ENCODE results near the gene INTS1.
"Not testable (repeated sequence)": the region's sequence is repeated elsewhere in the genome, so short reads cannot be mapped to it uniquely, and the experiment has no call there.

INTS1 gene

GRCh38 chr7:1531979-1532455 lies 27.8 kb upstream of the INTS1 start:
- no peak for DNase-seq (ENCODE audit: low read depth, low spot score)

- no peak for DNase-seq (ENCODE audit: low read depth, low spot score)
These were observed 27.2 kb upstream of the INTS1 start for GRCh38 chr7:1531263-1531978.

- DNase-seq (ENCODE audit: low read depth, low spot score), result no peak
These were observed 26.7 kb upstream of the INTS1 start for GRCh38 chr7:1530946-1531262.

- DNase-seq (ENCODE audit: low read depth, low spot score), result no peak
These were observed 25.4 kb upstream of the INTS1 start for GRCh38 chr7:1529383-1530116.

- DNase-seq (ENCODE audit: low read depth, low spot score), result no peak
These were observed 22.1 kb upstream of the INTS1 start for GRCh38 chr7:1526271-1526754.

- no peak for DNase-seq (ENCODE audit: low read depth, low spot score)
These were observed 21.2 kb upstream of the INTS1 start for GRCh38 chr7:1525409-1525808.

GRCh38 chr7:1523844-1524243 lies 19.7 kb upstream of the INTS1 start:
- no peak for DNase-seq (ENCODE audit: low read depth, low spot score)

- DNase-seq (ENCODE audit: low read depth, low spot score), result no peak
These were observed 19.0 kb upstream of the INTS1 start for GRCh38 chr7:1523208-1523607.

GRCh38 chr7:1521456-1521855 lies 17.3 kb upstream of the INTS1 start:
- DNase-seq (ENCODE audit: low read depth, low spot score), result no peak

GRCh38 chr7:1520539-1521234 lies 16.5 kb upstream of the INTS1 start:
- DNase-seq (ENCODE audit: low read depth, low spot score), result peak; percentile 98

GRCh38 chr7:1519322-1519922 lies 15.2 kb upstream of the INTS1 start:
- not testable (repeated sequence) for DNase-seq (ENCODE audit: low read depth, low spot score)

GRCh38 chr7:1516586-1517251 lies 12.5 kb upstream of the INTS1 start:
- no peak for DNase-seq (ENCODE audit: low read depth, low spot score)

GRCh38 chr7:1515509-1515967 lies 11.3 kb upstream of the INTS1 start:
- not testable (repeated sequence) for DNase-seq (ENCODE audit: low read depth, low spot score)

GRCh38 chr7:1514995-1515401 lies 10.8 kb upstream of the INTS1 start:
- no peak for DNase-seq (ENCODE audit: low read depth, low spot score)

GRCh38 chr7:1514407-1514806 lies 10.2 kb upstream of the INTS1 start:
- no peak for DNase-seq (ENCODE audit: low read depth, low spot score)

- DNase-seq (ENCODE audit: low read depth, low spot score), result no peak
These were observed 9.5 kb upstream of the INTS1 start for GRCh38 chr7:1513657-1514095.

- no peak for DNase-seq (ENCODE audit: low read depth, low spot score)
These were observed 8.8 kb upstream of the INTS1 start for GRCh38 chr7:1512781-1513656.

- DNase-seq (ENCODE audit: low read depth, low spot score), result no peak
These were observed 7.5 kb upstream of the INTS1 start for GRCh38 chr7:1511444-1512422.

- no peak for DNase-seq (ENCODE audit: low read depth, low spot score)
These were observed 6.6 kb upstream of the INTS1 start for GRCh38 chr7:1510780-1511154.

All from brain pericyte (primary cell).